ENCODE data around the gene RAF1.
"Not testable (repeated sequence)": the region's sequence is repeated elsewhere in the genome, so short reads cannot be mapped to it uniquely, and the experiment has no call there.

RAF1 gene

GRCh38 chr3:12663936-12664908, at the start of gene RAF1:
TSS of gene RAF1 (minus strand) at chr3:12664117. CDS start at chr3:12618721, 45,396 bp downstream.
- peak; percentile 97 for DNase-seq

GRCh38 chr3:12710062-12710461, 46.1 kb upstream of the RAF1 start:
- no peak for DNase-seq

- DNase-seq = no peak
Measured at GRCh38 chr3:12709334-12709733, 45.4 kb upstream of the RAF1 start.

GRCh38 chr3:12708584-12709192, 44.8 kb upstream of the RAF1 start:
- no peak for DNase-seq

- DNase-seq = no peak
Measured at GRCh38 chr3:12707449-12707848, 43.5 kb upstream of the RAF1 start.

GRCh38 chr3:12706504-12707253, 42.8 kb upstream of the RAF1 start:
- DNase-seq = peak; percentile 52 to 68

GRCh38 chr3:12705981-12706380, 42.1 kb upstream of the RAF1 start:
- DNase-seq = no peak

- DNase-seq = no peak
Measured at GRCh38 chr3:12705374-12705926, 41.5 kb upstream of the RAF1 start.

- DNase-seq = no peak
Measured at GRCh38 chr3:12702501-12702900, 38.6 kb upstream of the RAF1 start.

GRCh38 chr3:12701601-12702000, 37.7 kb upstream of the RAF1 start:
- DNase-seq = not testable (repeated sequence)

GRCh38 chr3:12700800-12701199, 36.9 kb upstream of the RAF1 start:
- DNase-seq = no peak

GRCh38 chr3:12695916-12696315, 32.0 kb upstream of the RAF1 start:
- DNase-seq = no peak

GRCh38 chr3:12695112-12695511, 31.2 kb upstream of the RAF1 start:
- DNase-seq = no peak

- no peak for DNase-seq
Measured at GRCh38 chr3:12692444-12692843, 28.5 kb upstream of the RAF1 start.

- no peak for DNase-seq
Measured at GRCh38 chr3:12689997-12690711, 26.2 kb upstream of the RAF1 start.

- DNase-seq = no peak
Measured at GRCh38 chr3:12687948-12688347, 24.0 kb upstream of the RAF1 start.

GRCh38 chr3:12686096-12686495, 22.2 kb upstream of the RAF1 start:
- DNase-seq = no peak

GRCh38 chr3:12681943-12682390, 18.1 kb upstream of the RAF1 start:
- DNase-seq = no peak

GRCh38 chr3:12681089-12681942, 17.4 kb upstream of the RAF1 start:
- DNase-seq = no peak

- no peak for DNase-seq
Measured at GRCh38 chr3:12679468-12679867, 15.6 kb upstream of the RAF1 start.

GRCh38 chr3:12677616-12678015, 13.7 kb upstream of the RAF1 start:
- no peak for DNase-seq
